SIG-M5 treated with dmso at 0.1 percent for 504 hours (cell line): ENCODE results near the gene A1CF.
"Not testable (repeated sequence)": the region's sequence is repeated elsewhere in the genome, so short reads cannot be mapped to it uniquely, and the experiment has no call there.

ENCODE experiments used
- DNase-seq: peaks from one replicate; lab custom pipeline; 2025; ENCODE audit not compliant: unreplicated experiment; lab: John Stamatoyannopoulos, UW

The A1CF gene

GRCh38 chr10:50885097-50885859 is at the start of gene A1CF:
Gene A1CF (minus strand): TSS chr10:50885627. CDS start chr10:50859940, 25,687 bp downstream.
- no peak for DNase-seq

- DNase-seq: no peak
These were observed 46.6 kb upstream of the A1CF start for GRCh38 chr10:50931948-50932431.

GRCh38 chr10:50929670-50930069 is 44.2 kb upstream of the A1CF start:
- no peak for DNase-seq

GRCh38 chr10:50928190-50928552 is 42.7 kb upstream of the A1CF start:
- DNase-seq: no peak

GRCh38 chr10:50927522-50928189 is 42.2 kb upstream of the A1CF start:
- DNase-seq: no peak

GRCh38 chr10:50923471-50923870 is 38.0 kb upstream of the A1CF start:
- not testable (repeated sequence) for DNase-seq

GRCh38 chr10:50919010-50919409 is 33.6 kb upstream of the A1CF start:
- no peak for DNase-seq

- DNase-seq: no peak
These were observed 33.1 kb upstream of the A1CF start for GRCh38 chr10:50918529-50918928.

- DNase-seq: no peak
These were observed 32.1 kb upstream of the A1CF start for GRCh38 chr10:50917486-50917885.

- no peak for DNase-seq
These were observed 24.0 kb upstream of the A1CF start for GRCh38 chr10:50909334-50910014.

GRCh38 chr10:50908366-50908765 is 22.9 kb upstream of the A1CF start:
- no peak for DNase-seq

- DNase-seq: not testable (repeated sequence)
These were observed 20.4 kb upstream of the A1CF start for GRCh38 chr10:50905797-50906196.

- DNase-seq: no peak
These were observed 11.3 kb upstream of the A1CF start for GRCh38 chr10:50896721-50897120.

- no peak for DNase-seq
These were observed 8.9 kb upstream of the A1CF start for GRCh38 chr10:50894312-50894711.

GRCh38 chr10:50892467-50892866 is 7.0 kb upstream of the A1CF start:
- DNase-seq: no peak

GRCh38 chr10:50884302-50884701 is 1.1 kb downstream of the A1CF start:
- no peak for DNase-seq

- DNase-seq: no peak
These were observed 1.8 kb downstream of the A1CF start for GRCh38 chr10:50883629-50884028.

GRCh38 chr10:50882540-50882983 is 2.9 kb downstream of the A1CF start:
- DNase-seq: no peak

GRCh38 chr10:50881046-50881445 is 4.4 kb downstream of the A1CF start:
- not testable (repeated sequence) for DNase-seq

- no peak for DNase-seq
These were observed 9.0 kb downstream of the A1CF start for GRCh38 chr10:50876429-50876828.

- DNase-seq: no peak
These were observed 10.7 kb downstream of the A1CF start for GRCh38 chr10:50874723-50875122.

- DNase-seq: no peak
These were observed 19.1 kb downstream of the A1CF start for GRCh38 chr10:50866317-50866716.
